Measurements from ENCODE around the gene HNRNPAB.
"Not testable (repeated sequence)": the region's sequence is repeated elsewhere in the genome, so short reads cannot be mapped to it uniquely, and the experiment has no call there.

- not testable (repeated sequence) for TF ChIP-seq CTCF, POLR2A (IDR thresholded peaks at IDR 0.05)
Measured at GRCh38 chr5:178239626-178240301, 35.4 kb downstream of the HNRNPAB start.
